ENCODE results near the gene SND1.
"Not testable (repeated sequence)": the region's sequence is repeated elsewhere in the genome, so short reads cannot be mapped to it uniquely, and the experiment has no call there.

The SND1 gene

GRCh38 chr7:127963850-127964249 lies 311.9 kb downstream of the SND1 start:
- not testable (repeated sequence) for DNase-seq (ENCODE audit: low read depth)

- DNase-seq (ENCODE audit: low read depth): no peak
Observed at GRCh38 chr7:127967281-127967680, 315.3 kb downstream of the SND1 start.

GRCh38 chr7:127968547-127968946 lies 316.6 kb downstream of the SND1 start:
- no peak for DNase-seq (ENCODE audit: low read depth)

- no peak for DNase-seq (ENCODE audit: low read depth)
Observed at GRCh38 chr7:127973832-127974231, 321.8 kb downstream of the SND1 start.

GRCh38 chr7:127974446-127975035 lies 322.5 kb downstream of the SND1 start:
- DNase-seq (ENCODE audit: low read depth): no peak

- DNase-seq (ENCODE audit: low read depth): no peak
Observed at GRCh38 chr7:127976056-127976737, 324.2 kb downstream of the SND1 start.

GRCh38 chr7:127976738-127977120 lies 324.7 kb downstream of the SND1 start:
- DNase-seq (ENCODE audit: low read depth): no peak

GRCh38 chr7:127978421-127978820 lies 326.4 kb downstream of the SND1 start:
- DNase-seq (ENCODE audit: low read depth): no peak

GRCh38 chr7:127979113-127979727 lies 327.2 kb downstream of the SND1 start:
- no peak for DNase-seq (ENCODE audit: low read depth)

GRCh38 chr7:127979728-127980126 lies 327.7 kb downstream of the SND1 start:
- DNase-seq (ENCODE audit: low read depth): no peak

- no peak for DNase-seq (ENCODE audit: low read depth)
Observed at GRCh38 chr7:127980901-127981300, 328.9 kb downstream of the SND1 start.

- no peak for DNase-seq (ENCODE audit: low read depth)
Observed at GRCh38 chr7:127981965-127982364, 330.0 kb downstream of the SND1 start.

GRCh38 chr7:127983804-127984332 lies 331.9 kb downstream of the SND1 start:
- DNase-seq (ENCODE audit: low read depth): no peak

GRCh38 chr7:127986581-127987521 lies 334.9 kb downstream of the SND1 start:
- DNase-seq (ENCODE audit: low read depth): no peak

GRCh38 chr7:127988751-127989150 lies 336.8 kb downstream of the SND1 start:
- no peak for DNase-seq (ENCODE audit: low read depth)

GRCh38 chr7:127993317-127993716 lies 341.3 kb downstream of the SND1 start:
- no peak for DNase-seq (ENCODE audit: low read depth)

GRCh38 chr7:127993987-127994386 lies 342.0 kb downstream of the SND1 start:
- DNase-seq (ENCODE audit: low read depth): no peak

GRCh38 chr7:127995156-127995880 lies 343.3 kb downstream of the SND1 start:
- DNase-seq (ENCODE audit: low read depth): no peak

- no peak for DNase-seq (ENCODE audit: low read depth)
Observed at GRCh38 chr7:127995881-127996215, 343.9 kb downstream of the SND1 start.

GRCh38 chr7:127996253-127997071 lies 344.5 kb downstream of the SND1 start:
- DNase-seq (ENCODE audit: low read depth): no peak
